ENCODE measurements around the gene SLC36A2.
"Not testable (repeated sequence)": the region's sequence is repeated elsewhere in the genome, so short reads cannot be mapped to it uniquely, and the experiment has no call there.

DNA sequence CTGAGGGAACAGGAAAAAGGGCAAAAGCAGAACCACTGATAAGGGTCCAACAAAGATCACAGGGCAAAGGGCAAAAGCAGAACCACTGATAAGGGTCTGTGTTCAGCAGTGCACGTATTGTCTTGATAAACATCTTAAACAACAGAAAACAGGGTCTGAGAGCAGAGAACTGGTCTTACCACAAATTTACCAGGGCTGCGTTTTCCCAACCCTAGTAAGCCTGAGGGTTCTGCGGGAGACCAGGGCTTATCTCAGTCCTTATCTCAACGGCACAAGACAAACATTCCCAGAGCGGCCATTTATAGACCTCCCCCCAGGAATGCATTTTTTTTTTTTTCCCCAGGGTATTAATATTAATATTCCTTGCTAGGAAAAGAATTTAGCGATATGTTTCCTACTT is 19.7 kb upstream of the SLC36A2 start:
- TF ChIP-seq POLR2AphosphoS5 (IDR thresholded peaks at IDR 0.05; ENCODE audit: low read depth, low read length); POLR2A (IDR thresholded peaks at IDR 0.05; ENCODE audit: low read depth, low read length); TAF1 (IDR thresholded peaks at IDR 0.05; ENCODE audit: borderline replicate concordance, low read depth, low read length): not testable (repeated sequence)
